Measurements from ENCODE around the gene PPP2R1A. TPM values are rescaled to one million over a fixed set of nuclear protein-coding genes. Genes with fewer than 3 reads are reported as not detected.

PPP2R1A gene
- total RNA-seq, 1 donor from 2014 or later, result 332 TPM

- Mint-ChIP-seq H3K4me3 (ENCODE audit: unreplicated experiment) (no peak overlapping the region), H3K36me3 (ENCODE audit: low read depth, unreplicated experiment) (peaks cover 24% of the 10 kb centered on the region), H3K4me1 (ENCODE audit: low read depth, unreplicated experiment) (peaks cover 10% of the 10 kb centered on the region), H3K27ac (ENCODE audit: unreplicated experiment) (no peak overlapping the region), H3K27me3 (ENCODE audit: low read depth, unreplicated experiment) (no peaks in the 10 kb centered on the region), H3K9me3 (ENCODE audit: unreplicated experiment) (no peaks in the 10 kb centered on the region)
- H3K79me2 ChIP-seq (ENCODE audit: insufficient read depth, low read length), result no peaks in the 10 kb centered on the region
- H3K9me3 ChIP-seq (ENCODE audit: insufficient read depth, low read depth, low read length), result no peaks in the 10 kb centered on the region
- no peak overlapping the region for H3K4me2 ChIP-seq (ENCODE audit: low read length)
- FAIRE-seq (no peak), DNase-seq (ENCODE audit: low read depth) (peak; percentile 23)
- TF ChIP-seq EZH2 (IDR thresholded peaks at IDR 0.05; ENCODE audit: insufficient read depth, low read length), result no peak
- TF ChIP-seq, protein P1, sequence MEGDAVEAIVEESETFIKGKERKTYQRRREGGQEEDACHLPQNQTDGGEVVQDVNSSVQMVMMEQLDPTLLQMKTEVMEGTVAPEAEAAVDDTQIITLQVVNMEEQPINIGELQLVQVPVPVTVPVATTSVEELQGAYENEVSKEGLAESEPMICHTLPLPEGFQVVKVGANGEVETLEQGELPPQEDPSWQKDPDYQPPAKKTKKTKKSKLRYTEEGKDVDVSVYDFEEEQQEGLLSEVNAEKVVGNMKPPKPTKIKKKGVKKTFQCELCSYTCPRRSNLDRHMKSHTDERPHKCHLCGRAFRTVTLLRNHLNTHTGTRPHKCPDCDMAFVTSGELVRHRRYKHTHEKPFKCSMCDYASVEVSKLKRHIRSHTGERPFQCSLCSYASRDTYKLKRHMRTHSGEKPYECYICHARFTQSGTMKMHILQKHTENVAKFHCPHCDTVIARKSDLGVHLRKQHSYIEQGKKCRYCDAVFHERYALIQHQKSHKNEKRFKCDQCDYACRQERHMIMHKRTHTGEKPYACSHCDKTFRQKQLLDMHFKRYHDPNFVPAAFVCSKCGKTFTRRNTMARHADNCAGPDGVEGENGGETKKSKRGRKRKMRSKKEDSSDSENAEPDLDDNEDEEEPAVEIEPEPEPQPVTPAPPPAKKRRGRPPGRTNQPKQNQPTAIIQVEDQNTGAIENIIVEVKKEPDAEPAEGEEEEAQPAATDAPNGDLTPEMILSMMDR (IDR thresholded peaks at IDR 0.05; ENCODE audit: insufficient read depth, low read depth, low read length), result no peak
- H4K20me1 ChIP-seq (ENCODE audit: insufficient read depth, low read length), result peaks cover 8% of the 10 kb centered on the region
- H3K27ac ChIP-seq (ENCODE audit: low read depth, low read length), result no peak overlapping the region
- H3K4me1 ChIP-seq (ENCODE audit: insufficient read depth, low read length), result peaks cover 7% of the 10 kb centered on the region
- H3K4me3 ChIP-seq (ENCODE audit: insufficient read depth, low read depth, low read length), result no peak overlapping the region
- H3K27me3 ChIP-seq (ENCODE audit: insufficient read depth, low read length), result no peaks in the 10 kb centered on the region
- no peak overlapping the region for H2AFZ ChIP-seq (ENCODE audit: low read depth, low read length)
- H3K9ac ChIP-seq (ENCODE audit: low read length), result no peak overlapping the region
- H3K36me3 ChIP-seq (ENCODE audit: insufficient read depth, low read length), result peaks cover 23% of the 10 kb centered on the region
Measured at GRCh38 chr19:52231154-52231910, 41.5 kb downstream of the PPP2R1A start.

DNA sequence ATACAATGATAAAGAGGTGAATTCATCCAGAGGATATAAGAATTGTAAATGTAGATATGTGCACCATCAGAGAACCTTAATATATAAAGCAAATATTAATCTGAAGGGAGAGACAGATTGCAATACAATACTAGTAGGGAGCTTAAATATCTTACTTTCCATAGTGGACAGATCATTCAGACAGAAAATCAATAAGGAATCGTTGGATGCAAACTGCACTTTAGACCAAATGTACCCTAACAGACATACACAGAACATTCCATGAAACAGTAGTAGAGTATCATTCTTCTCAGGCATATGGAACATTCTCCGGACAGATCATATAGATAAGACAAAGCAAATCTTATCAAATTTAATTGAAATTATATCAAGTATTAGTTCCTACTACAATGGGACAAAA lies 44.6 kb downstream of the PPP2R1A start:
- H3K27me3 ChIP-seq (ENCODE audit: insufficient read depth, low read length), result no peaks in the 10 kb centered on the region
- H3K27ac ChIP-seq (ENCODE audit: low read depth, low read length), result no peak overlapping the region
- no peaks in the 10 kb centered on the region for H3K9me3 ChIP-seq (ENCODE audit: insufficient read depth, low read depth, low read length)
- H2AFZ ChIP-seq (ENCODE audit: low read depth, low read length), result no peak overlapping the region
- H4K20me1 ChIP-seq (ENCODE audit: insufficient read depth, low read length), result peaks cover 4% of the 10 kb centered on the region
- Mint-ChIP-seq H3K4me3 (ENCODE audit: unreplicated experiment) (no peak overlapping the region), H3K36me3 (ENCODE audit: low read depth, unreplicated experiment) (peaks cover 4% of the 10 kb centered on the region), H3K9me3 (ENCODE audit: unreplicated experiment) (no peaks in the 10 kb centered on the region), H3K27me3 (ENCODE audit: low read depth, unreplicated experiment) (no peaks in the 10 kb centered on the region), H3K4me1 (ENCODE audit: low read depth, unreplicated experiment) (peaks cover 10% of the 10 kb centered on the region), H3K27ac (ENCODE audit: unreplicated experiment) (no peak overlapping the region)
- H3K79me2 ChIP-seq (ENCODE audit: insufficient read depth, low read length), result no peaks in the 10 kb centered on the region
- no peak for FAIRE-seq
- H3K4me1 ChIP-seq (ENCODE audit: insufficient read depth, low read length), result peaks cover 7% of the 10 kb centered on the region
- no peak overlapping the region for H3K4me3 ChIP-seq (ENCODE audit: insufficient read depth, low read depth, low read length)
- H3K36me3 ChIP-seq (ENCODE audit: insufficient read depth, low read length), result no peaks in the 10 kb centered on the region
- no peak for DNase-seq (ENCODE audit: low read depth)
- H3K9ac ChIP-seq (ENCODE audit: low read length), result no peak overlapping the region
- no peak for TF ChIP-seq EZH2 (IDR thresholded peaks at IDR 0.05; ENCODE audit: insufficient read depth, low read length)
- TF ChIP-seq, protein P1 (IDR thresholded peaks at IDR 0.05; ENCODE audit: insufficient read depth, low read depth, low read length), result no peak
- no peak overlapping the region for H3K4me2 ChIP-seq (ENCODE audit: low read length)

DNA sequence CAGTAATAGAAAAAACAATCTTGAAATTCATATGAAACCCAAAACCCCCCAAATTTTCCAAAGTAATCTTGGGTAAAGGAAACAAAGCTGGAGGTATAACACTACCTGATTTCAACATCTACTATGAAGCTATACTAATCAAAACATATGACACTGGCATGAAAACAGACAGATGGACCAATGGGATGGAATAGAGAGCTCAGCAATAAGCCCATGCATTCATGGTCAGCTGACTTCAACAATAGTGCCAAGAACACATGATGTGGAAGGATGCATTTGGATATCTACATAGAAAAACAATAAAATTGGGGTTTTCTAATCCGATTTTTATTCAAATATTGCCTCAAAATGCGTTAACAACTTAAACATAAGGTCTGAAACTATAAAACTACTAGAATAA lies 47.3 kb downstream of the PPP2R1A start:
- H3K9me3 ChIP-seq (ENCODE audit: insufficient read depth, low read depth, low read length), result no peaks in the 10 kb centered on the region
- H3K4me3 ChIP-seq (ENCODE audit: insufficient read depth, low read depth, low read length), result no peak overlapping the region
- H3K79me2 ChIP-seq (ENCODE audit: insufficient read depth, low read length), result no peaks in the 10 kb centered on the region
- no peak overlapping the region for H3K4me2 ChIP-seq (ENCODE audit: low read length)
- H3K27me3 Mint-ChIP-seq (ENCODE audit: low read depth, unreplicated experiment), result no peaks in the 10 kb centered on the region
- TF ChIP-seq EZH2 (IDR thresholded peaks at IDR 0.05; ENCODE audit: insufficient read depth, low read length), result no peak
- TF ChIP-seq, protein P1 (IDR thresholded peaks at IDR 0.05; ENCODE audit: insufficient read depth, low read depth, low read length), result no peak
- no peaks in the 10 kb centered on the region for H3K4me1 ChIP-seq (ENCODE audit: insufficient read depth, low read length)
- H3K27me3 ChIP-seq (ENCODE audit: insufficient read depth, low read length), result no peaks in the 10 kb centered on the region
- no peak overlapping the region for H3K9ac ChIP-seq (ENCODE audit: low read length)
- no peaks in the 10 kb centered on the region for H3K4me1 Mint-ChIP-seq (ENCODE audit: low read depth, unreplicated experiment)
- no peaks in the 10 kb centered on the region for H3K9me3 Mint-ChIP-seq (ENCODE audit: unreplicated experiment)
- H4K20me1 ChIP-seq (ENCODE audit: insufficient read depth, low read length), result no peaks in the 10 kb centered on the region
- DNase-seq (ENCODE audit: low read depth) (no peak), FAIRE-seq (no peak)
- no peak overlapping the region for H3K4me3 Mint-ChIP-seq (ENCODE audit: unreplicated experiment)
- no peak overlapping the region for H3K27ac Mint-ChIP-seq (ENCODE audit: unreplicated experiment)
- no peaks in the 10 kb centered on the region for H3K36me3 ChIP-seq (ENCODE audit: insufficient read depth, low read length)
- no peak overlapping the region for H3K27ac ChIP-seq (ENCODE audit: low read depth, low read length)
- no peaks in the 10 kb centered on the region for H3K36me3 Mint-ChIP-seq (ENCODE audit: low read depth, unreplicated experiment)
- no peak overlapping the region for H2AFZ ChIP-seq (ENCODE audit: low read depth, low read length)

Measured in astrocyte (in vitro differentiated cells and primary cell).